HG03280 (cell line): ENCODE measurements around the gene ENKUR.

Source experiments
- ATAC-seq: cut with Tn5 transposase; IDR thresholded peaks from one replicate; pipeline ENCODE4 v1.9.1; 2021; ENCODE audit warnings: mild to moderate bottlenecking, moderate library complexity; ENCODE audit not compliant: unreplicated experiment

ENKUR gene, protein sequence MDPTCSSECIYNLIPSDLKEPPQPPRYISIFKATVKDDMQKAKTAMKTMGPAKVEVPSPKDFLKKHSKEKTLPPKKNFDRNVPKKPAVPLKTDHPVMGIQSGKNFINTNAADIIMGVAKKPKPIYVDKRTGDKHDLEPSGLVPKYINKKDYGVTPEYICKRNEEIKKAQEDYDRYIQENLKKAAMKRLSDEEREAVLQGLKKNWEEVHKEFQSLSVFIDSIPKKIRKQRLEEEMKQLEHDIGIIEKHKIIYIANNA

DNA sequence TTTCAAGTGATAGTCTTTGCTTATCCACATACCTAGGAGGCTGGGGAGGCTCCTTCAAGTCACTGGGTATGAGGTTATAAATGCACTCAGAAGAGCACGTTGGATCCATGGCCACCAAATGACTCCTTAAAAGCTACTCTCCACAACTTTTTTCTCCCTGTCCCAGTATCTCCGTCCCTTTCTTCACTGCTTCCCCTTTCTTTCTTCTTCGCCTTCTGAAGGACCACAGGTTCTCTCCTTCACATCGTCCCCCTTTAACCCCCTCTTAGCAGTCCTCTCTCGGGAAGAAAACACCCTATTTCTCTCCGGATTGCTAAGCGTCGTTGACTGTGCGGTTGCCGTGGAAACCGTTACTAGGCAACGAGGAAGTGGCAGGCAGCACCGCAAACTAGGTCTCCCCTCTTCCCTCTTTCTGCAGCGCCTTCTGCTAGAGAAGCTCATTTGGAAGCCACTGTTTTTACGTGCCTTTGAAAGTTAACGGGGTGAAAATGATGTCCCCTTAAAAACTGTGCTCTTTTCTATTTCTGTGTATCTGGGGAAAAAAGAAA, at the start of gene ENKUR:
ENKUR (minus strand) TSS at position 331 of the 548 bp plus-strand sequence; CDS start at position 109, 222 bp downstream.
- peak; percentile 66 for ATAC-seq

GRCh38 chr10:25064401-25064800, 48.4 kb upstream of the ENKUR start:
- ATAC-seq = no peak

DNA sequence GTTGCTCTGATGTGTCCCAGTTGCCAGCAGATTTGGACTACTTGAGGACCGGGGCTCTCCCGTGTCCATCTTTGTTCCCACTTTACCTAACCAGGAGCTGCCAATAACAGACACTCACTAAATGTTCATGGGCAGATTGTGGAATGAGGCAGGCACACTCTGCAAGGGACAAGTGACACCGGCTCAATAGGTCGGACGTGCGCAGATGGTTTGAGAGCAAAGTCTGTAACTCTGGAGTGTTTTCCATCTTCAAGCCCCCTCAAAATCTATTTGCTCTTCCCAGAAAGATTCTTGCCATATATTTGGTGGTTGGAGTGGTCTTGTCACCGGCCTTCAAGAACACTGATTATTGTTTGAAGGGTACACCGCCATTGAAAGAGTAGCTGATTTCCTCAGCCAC, 47.7 kb upstream of the ENKUR start:
- no peak for ATAC-seq

- ATAC-seq = no peak
Observed at GRCh38 chr10:25063157-25063556, 47.2 kb upstream of the ENKUR start.

- no peak for ATAC-seq
Observed at GRCh38 chr10:25061711-25062449, 45.9 kb upstream of the ENKUR start.

DNA sequence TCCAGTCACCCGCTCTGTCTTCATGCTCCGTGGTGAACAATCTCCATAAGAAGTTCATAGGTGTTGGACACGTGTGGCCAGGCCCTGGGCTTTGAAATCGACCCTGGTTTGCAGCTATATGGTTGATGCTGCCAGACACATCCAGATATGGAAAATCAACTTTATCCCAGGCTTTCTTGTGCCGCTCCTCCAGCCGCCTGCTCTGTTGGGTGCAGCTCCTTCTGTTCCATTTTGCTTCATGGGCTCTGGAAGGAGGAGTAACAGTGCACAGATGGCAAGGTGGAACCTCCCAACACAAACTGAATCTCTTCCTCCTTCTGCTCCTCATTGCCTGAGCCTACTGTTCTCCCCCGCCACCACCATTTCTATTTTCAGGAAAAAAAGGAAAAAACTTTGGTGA, 45.2 kb upstream of the ENKUR start:
- ATAC-seq = no peak

DNA sequence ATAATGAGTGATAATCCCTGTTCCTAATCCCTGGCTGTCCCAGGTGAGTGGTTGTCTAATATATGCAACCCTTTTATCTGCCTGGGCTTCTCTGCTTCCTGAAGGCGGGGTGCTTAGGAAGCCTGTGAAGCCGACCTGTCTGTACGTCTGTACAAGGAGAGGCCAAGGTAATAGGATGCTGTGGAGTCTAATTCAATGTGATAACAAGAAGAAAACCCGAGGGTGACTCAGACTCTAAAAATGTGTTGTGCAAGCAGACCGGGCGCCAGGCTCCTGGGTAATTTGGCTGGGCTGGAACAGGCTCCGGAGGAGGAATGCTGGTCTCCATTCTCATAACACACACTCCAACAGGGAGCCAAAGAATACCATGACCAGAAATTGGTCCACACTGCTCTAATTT, 44.0 kb upstream of the ENKUR start:
- ATAC-seq = no peak

DNA sequence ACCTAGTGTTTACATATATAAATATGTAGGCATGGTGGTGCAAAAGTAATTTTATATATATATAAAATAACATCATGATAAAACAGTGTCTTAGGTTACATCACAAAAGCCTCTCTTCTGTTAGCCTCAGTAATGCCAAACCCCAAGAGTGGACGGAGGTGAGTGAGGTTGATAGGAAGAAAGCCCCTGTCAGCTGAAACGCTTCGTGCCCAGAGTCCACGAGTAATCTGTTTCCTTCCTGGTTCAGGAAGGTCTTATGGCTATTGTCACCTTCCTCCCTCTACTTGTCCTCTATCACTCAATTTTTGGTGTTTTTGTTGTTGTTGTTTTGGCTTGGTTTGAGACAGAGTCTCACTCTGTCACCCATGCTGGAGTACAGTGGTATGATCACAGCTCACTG, 41.9 kb upstream of the ENKUR start:
- ATAC-seq = no peak

DNA sequence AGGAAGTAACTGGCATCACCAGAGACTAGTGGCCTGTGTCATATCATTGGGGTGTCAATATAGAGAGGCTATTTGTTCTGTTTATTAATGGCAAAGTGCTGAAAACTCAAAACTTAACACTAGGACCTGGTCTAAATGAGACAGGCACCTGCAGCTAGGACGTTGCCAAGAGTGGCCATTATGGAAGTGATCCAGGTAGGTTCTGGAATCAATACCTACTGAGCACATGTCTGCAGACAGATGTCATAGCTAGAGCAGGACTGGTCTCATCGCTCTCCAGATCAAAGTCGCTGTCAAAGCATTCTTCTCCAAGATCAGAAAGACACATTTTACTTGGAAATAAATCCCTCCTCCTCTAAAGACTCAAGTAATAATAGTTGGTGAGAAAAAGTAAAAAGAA, 40.8 kb upstream of the ENKUR start:
- ATAC-seq = no peak

DNA sequence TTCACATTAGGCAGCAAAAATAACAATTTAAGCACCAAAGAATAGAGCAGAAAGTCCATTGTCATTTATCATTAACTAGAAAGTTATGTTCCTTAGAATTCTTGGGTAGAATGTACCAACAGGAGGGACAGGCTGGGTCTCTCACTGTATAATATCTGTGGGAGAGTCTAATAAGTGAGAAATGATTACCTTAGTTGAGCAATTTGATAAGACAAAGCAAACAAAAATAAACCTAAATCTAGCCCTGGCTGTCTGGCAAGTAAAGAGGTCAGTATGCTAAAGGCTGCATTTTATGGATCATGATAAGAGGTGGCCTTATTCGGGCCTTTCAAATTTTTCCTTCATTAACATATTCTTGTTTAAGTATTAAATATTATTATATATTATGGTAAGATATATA, 36.1 kb upstream of the ENKUR start:
- ATAC-seq = no peak

GRCh38 chr10:25050402-25050801, 34.4 kb upstream of the ENKUR start:
- ATAC-seq = no peak

GRCh38 chr10:25049966-25050365, 34.0 kb upstream of the ENKUR start:
- no peak for ATAC-seq

GRCh38 chr10:25048450-25048849, 32.5 kb upstream of the ENKUR start:
- ATAC-seq = no peak

DNA sequence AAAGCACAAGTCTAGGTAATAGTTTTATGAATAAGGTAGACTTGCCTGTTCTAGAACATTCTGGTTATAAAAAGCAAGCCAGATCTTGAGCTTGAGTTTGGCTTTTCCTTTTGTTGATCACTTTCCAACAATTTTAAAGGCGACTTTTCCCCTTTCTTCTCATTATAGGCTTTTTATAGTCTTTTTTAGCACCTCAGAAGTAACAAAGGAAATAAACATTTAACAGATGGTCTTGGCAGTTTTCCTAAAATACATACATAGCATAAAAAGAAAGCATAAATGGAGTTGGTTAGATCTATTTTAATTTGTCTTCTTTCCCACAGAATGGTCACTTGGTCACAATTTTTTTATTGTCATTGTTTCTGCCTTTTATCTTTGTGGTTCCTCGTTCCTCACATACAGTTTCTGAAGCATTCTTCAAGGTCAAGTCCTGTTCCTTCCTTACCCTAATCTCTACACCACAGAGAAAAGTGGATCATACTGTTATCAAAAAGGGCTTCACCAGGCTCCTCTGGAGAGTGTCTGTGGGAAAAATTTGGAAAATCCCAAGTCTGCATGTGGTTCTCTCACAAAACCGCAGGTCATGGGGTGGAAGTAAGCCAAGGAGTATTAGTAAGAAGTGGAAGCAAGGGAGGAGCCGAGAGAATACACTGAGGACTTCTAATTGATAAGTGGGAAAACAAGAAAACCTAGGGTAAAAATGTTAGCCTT, 31.8 kb upstream of the ENKUR start:
- ATAC-seq = no peak

- no peak for ATAC-seq
Observed at GRCh38 chr10:25047088-25047487, 31.1 kb upstream of the ENKUR start.

GRCh38 chr10:25046641-25047040, 30.7 kb upstream of the ENKUR start:
- no peak for ATAC-seq

DNA sequence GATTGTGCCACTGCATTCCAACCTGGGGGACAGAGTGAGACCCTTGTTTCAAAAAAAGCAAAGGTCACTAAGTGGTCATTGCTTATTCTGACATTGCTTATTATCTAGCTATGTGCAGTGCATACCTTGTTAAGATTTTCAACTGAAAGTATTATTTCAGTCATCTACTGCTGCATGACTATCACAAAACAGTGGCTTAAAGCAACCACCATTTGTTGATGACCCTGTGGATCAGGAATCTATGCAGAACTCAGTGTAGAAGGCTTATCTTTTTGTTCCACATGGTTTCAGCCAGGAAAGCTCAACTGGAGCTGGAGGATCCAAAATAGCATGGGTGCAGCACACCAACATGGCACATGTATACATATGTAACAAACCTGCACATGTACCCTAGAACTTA, 23.6 kb upstream of the ENKUR start:
- no peak for ATAC-seq

GRCh38 chr10:25038325-25038724, 22.4 kb upstream of the ENKUR start:
- no peak for ATAC-seq

DNA sequence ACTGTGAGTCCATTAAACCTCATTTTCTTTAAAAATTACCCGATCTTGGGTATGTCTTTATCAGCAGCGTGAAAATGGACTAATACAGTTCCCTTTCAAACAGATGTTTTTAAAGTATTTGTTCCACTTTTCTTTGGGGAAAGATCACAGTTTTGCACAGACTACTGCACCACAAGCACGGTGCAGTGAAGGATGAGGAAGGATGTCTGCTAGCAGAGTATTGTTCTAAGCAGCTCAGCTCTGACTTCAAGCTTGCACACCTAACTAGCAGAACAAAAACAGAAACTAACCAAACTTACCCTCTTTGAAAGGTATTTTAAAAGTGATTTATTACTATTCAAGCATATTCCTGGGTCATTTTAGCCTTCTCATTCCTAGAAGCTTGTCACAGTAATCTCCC, 20.4 kb upstream of the ENKUR start:
- no peak for ATAC-seq

- ATAC-seq = no peak
Observed at GRCh38 chr10:25029519-25029918, 13.6 kb upstream of the ENKUR start.

DNA sequence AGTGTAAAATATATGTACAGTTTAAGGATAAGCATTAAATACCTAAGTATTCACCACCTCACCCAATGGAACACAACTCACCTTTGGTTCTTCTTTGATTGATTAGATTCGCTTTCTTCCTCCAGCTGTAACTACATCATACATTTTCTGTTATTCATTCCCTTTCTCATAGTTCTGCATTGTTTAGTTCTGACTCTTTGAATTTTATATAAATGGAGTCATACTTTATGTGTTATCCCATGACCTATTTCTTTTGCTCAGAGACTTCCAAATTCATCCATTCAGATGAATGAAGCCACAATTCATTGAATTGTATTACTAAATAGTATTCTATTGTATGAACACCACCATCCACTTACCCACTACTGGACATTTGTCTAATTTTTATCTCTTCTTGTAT, 12.8 kb upstream of the ENKUR start:
- ATAC-seq = no peak

DNA sequence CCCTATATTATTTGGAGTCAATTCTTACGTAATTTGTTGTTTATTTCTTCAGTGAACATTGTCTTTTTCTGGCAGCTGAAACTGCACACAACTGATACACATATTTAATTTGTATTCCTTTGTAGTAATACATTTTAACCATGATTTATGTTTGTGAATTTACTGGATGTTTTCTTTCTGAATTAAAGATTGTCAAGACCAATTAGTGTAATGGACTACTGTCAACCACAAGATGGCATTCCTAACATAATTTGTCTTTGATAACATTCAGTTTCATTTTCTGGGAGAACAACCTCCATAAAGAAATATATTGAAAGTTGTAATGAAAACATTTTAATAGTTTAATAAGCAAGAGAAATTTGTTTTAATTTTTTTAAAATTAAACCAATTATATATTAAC, 10.5 kb upstream of the ENKUR start:
- no peak for ATAC-seq
